ENCODE data around the gene DIP2C. TPM values are rescaled to one million over a fixed set of nuclear protein-coding genes. Genes with fewer than 3 reads are reported as not detected.

DIP2C gene
- total RNA-seq, 1 experiment from 2014 or later = 11.0 TPM

DNA sequence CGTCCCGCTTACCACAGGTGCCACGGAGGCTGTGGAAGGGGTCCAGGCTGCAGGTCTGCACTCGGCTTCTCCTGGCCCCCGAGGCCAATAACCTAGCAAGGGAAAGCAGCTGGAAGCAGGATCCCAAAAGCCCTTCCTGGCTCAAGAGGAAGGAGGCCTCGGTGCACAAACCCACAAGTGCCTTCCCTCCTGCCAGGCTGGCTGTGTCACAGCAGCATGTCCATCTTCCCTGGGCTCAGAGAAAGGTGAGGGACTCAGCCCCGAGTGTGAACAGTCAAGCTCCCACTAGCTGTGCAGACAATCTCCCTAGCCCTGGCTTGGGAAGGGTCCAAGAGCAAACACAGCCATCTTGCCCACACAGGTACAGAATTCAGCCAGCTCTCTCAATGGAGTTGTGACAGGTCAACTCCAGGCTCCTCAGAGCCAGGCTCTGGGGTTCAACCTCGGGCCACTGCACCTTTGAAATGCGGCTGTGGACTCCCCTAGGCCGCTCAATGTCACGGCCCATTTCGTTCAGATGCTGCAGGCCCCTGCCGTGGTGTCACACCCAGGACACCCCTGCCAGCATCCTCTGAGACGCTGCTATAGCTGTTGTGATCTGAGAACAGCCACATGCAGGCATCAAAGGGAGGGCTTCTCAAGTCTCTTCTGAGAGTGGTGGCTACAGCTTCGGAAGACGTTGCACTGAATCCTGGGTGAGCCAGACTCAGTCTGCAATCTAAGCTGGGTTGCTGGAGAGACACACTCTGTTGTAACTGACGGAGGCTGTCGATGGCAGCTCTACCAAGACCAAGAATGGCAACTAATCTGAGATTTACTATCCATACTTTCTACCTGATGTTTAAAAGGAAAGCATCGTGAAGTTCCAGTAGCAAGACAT is 137.9 kb downstream of the DIP2C start:
- TF ChIP-seq, protein P1, sequence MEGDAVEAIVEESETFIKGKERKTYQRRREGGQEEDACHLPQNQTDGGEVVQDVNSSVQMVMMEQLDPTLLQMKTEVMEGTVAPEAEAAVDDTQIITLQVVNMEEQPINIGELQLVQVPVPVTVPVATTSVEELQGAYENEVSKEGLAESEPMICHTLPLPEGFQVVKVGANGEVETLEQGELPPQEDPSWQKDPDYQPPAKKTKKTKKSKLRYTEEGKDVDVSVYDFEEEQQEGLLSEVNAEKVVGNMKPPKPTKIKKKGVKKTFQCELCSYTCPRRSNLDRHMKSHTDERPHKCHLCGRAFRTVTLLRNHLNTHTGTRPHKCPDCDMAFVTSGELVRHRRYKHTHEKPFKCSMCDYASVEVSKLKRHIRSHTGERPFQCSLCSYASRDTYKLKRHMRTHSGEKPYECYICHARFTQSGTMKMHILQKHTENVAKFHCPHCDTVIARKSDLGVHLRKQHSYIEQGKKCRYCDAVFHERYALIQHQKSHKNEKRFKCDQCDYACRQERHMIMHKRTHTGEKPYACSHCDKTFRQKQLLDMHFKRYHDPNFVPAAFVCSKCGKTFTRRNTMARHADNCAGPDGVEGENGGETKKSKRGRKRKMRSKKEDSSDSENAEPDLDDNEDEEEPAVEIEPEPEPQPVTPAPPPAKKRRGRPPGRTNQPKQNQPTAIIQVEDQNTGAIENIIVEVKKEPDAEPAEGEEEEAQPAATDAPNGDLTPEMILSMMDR (IDR thresholded peaks at IDR 0.05) = no peak
- TF ChIP-seq CREB1 (CRISPR knock-in tag; IDR thresholded peaks at IDR 0.05) (no peak), ZNF671 (CRISPR knock-in tag; IDR thresholded peaks at IDR 0.05) (no peak), ZNF263 (CRISPR knock-in tag; IDR thresholded peaks at IDR 0.05; ENCODE audit: low read depth) (no peak), SMAD3 (CRISPR knock-in tag; IDR thresholded peaks at IDR 0.05; ENCODE audit: borderline replicate concordance) (no peak), RELA (CRISPR knock-in tag; IDR thresholded peaks at IDR 0.05; ENCODE audit: borderline replicate concordance) (no peak), NR3C1 (CRISPR knock-in tag; conservative IDR thresholded peaks at IDR 0.05; ENCODE audit: low read depth) (no peak), ZNF396 (CRISPR knock-in tag; IDR thresholded peaks at IDR 0.05; ENCODE audit: borderline replicate concordance) (no peak), KAT7 (CRISPR knock-in tag; IDR thresholded peaks at IDR 0.05; ENCODE audit: borderline replicate concordance) (no peak)
- TF ChIP-seq, protein P2, sequence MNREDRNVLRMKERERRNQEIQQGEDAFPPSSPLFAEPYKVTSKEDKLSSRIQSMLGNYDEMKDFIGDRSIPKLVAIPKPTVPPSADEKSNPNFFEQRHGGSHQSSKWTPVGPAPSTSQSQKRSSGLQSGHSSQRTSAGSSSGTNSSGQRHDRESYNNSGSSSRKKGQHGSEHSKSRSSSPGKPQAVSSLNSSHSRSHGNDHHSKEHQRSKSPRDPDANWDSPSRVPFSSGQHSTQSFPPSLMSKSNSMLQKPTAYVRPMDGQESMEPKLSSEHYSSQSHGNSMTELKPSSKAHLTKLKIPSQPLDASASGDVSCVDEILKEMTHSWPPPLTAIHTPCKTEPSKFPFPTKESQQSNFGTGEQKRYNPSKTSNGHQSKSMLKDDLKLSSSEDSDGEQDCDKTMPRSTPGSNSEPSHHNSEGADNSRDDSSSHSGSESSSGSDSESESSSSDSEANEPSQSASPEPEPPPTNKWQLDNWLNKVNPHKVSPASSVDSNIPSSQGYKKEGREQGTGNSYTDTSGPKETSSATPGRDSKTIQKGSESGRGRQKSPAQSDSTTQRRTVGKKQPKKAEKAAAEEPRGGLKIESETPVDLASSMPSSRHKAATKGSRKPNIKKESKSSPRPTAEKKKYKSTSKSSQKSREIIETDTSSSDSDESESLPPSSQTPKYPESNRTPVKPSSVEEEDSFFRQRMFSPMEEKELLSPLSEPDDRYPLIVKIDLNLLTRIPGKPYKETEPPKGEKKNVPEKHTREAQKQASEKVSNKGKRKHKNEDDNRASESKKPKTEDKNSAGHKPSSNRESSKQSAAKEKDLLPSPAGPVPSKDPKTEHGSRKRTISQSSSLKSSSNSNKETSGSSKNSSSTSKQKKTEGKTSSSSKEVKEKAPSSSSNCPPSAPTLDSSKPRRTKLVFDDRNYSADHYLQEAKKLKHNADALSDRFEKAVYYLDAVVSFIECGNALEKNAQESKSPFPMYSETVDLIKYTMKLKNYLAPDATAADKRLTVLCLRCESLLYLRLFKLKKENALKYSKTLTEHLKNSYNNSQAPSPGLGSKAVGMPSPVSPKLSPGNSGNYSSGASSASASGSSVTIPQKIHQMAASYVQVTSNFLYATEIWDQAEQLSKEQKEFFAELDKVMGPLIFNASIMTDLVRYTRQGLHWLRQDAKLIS (CRISPR knock-in tag; IDR thresholded peaks at IDR 0.05; ENCODE audit: borderline replicate concordance) = no peak
- TF ChIP-seq, protein P3, sequence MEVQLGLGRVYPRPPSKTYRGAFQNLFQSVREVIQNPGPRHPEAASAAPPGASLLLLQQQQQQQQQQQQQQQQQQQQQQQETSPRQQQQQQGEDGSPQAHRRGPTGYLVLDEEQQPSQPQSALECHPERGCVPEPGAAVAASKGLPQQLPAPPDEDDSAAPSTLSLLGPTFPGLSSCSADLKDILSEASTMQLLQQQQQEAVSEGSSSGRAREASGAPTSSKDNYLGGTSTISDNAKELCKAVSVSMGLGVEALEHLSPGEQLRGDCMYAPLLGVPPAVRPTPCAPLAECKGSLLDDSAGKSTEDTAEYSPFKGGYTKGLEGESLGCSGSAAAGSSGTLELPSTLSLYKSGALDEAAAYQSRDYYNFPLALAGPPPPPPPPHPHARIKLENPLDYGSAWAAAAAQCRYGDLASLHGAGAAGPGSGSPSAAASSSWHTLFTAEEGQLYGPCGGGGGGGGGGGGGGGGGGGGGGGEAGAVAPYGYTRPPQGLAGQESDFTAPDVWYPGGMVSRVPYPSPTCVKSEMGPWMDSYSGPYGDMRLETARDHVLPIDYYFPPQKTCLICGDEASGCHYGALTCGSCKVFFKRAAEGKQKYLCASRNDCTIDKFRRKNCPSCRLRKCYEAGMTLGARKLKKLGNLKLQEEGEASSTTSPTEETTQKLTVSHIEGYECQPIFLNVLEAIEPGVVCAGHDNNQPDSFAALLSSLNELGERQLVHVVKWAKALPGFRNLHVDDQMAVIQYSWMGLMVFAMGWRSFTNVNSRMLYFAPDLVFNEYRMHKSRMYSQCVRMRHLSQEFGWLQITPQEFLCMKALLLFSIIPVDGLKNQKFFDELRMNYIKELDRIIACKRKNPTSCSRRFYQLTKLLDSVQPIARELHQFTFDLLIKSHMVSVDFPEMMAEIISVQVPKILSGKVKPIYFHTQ (CRISPR knock-in tag; IDR thresholded peaks at IDR 0.05) = no peak
- TF ChIP-seq, protein P4, sequence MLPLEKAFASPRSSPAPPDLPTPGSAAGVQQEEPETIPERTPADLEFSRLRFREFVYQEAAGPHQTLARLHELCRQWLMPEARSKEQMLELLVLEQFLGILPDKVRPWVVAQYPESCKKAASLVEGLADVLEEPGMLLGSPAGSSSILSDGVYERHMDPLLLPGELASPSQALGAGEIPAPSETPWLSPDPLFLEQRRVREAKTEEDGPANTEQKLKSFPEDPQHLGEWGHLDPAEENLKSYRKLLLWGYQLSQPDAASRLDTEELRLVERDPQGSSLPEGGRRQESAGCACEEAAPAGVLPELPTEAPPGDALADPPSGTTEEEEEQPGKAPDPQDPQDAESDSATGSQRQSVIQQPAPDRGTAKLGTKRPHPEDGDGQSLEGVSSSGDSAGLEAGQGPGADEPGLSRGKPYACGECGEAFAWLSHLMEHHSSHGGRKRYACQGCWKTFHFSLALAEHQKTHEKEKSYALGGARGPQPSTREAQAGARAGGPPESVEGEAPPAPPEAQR (CRISPR knock-in tag; IDR thresholded peaks at IDR 0.05) = no peak
- ChIA-PET POLR2A (no interaction called here), CTCF (interaction anchor here (0.7 to 1.0 kb wide), 2 partner anchors 22 to 136 kb away, joined by 3 read pairs; no protein-coding TSS in a partner anchor)
- Mint-ChIP-seq H3K4me3 (no peak overlapping the region), H3K27ac (peak overlapping the region; percentile 36; the same call in 1 of the 2 replicates), H3K4me1 (peaks cover 36% of the 10 kb centered on the region), H3K36me3 (no peaks in the 10 kb centered on the region), H3K9me3 (no peaks in the 10 kb centered on the region), H3K27me3 (ENCODE audit: low read depth) (no peaks in the 10 kb centered on the region)
- DNase-seq (ENCODE audit: low spot score) (no peak), ATAC-seq (no peak)

DNA sequence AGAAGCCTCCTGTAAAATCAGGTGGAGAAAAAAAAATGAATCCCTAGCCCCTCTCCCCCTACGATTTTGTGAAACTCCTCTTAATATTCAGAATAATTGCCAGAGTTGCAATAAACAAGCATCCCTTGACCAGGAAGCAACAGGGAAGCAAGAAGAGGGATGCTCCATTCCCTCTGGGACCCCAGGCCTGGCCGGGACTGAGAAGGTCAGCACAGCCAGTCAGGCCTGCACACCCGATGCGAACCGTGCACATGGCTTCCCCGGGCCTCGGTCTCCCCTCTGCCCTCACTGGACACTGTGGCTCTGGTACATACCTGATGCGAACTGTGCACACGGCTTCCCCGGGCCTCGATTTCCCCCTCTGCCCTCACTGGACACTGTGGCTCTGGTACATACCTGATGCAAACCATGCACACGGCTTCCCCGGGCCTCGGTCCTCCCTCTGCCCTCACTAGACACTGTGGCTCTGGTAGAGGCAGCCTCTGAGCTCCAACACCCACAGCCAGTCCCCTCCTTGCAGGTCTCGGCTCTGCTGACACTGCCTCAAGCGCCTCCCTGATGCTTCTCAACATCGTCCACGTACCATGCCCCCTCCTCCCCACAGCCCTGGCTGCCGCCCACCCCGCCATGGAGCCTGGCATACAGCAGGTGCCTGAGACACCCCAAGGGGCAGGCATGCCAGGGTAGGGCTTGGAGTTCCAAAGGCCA is 138.6 kb downstream of the DIP2C start:
- no peaks in the 10 kb centered on the region for H3K9me3 Mint-ChIP-seq
- H3K36me3 Mint-ChIP-seq = no peaks in the 10 kb centered on the region
- H3K27me3 Mint-ChIP-seq (ENCODE audit: low read depth) = no peaks in the 10 kb centered on the region
- H3K4me1 Mint-ChIP-seq = peaks cover 35% of the 10 kb centered on the region
- ATAC-seq = no peak
- CTCF ChIA-PET = interaction anchor here (1.0 kb wide), 1 partner anchor 135 kb away, joined by 3 read pairs; no protein-coding TSS in a partner anchor
- H3K27ac Mint-ChIP-seq = no peak overlapping the region
- POLR2A ChIA-PET = no interaction called here
- no peak for DNase-seq (ENCODE audit: low spot score)
- H3K4me3 Mint-ChIP-seq = no peak overlapping the region
- TF ChIP-seq, protein P5, sequence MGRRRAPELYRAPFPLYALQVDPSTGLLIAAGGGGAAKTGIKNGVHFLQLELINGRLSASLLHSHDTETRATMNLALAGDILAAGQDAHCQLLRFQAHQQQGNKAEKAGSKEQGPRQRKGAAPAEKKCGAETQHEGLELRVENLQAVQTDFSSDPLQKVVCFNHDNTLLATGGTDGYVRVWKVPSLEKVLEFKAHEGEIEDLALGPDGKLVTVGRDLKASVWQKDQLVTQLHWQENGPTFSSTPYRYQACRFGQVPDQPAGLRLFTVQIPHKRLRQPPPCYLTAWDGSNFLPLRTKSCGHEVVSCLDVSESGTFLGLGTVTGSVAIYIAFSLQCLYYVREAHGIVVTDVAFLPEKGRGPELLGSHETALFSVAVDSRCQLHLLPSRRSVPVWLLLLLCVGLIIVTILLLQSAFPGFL (CRISPR knock-in tag; IDR thresholded peaks at IDR 0.05; ENCODE audit: borderline replicate concordance) = no peak
- TF ChIP-seq ELF4 (CRISPR knock-in tag; IDR thresholded peaks at IDR 0.05; ENCODE audit: low read depth) (no peak), MXD4 (CRISPR knock-in tag; IDR thresholded peaks at IDR 0.05; ENCODE audit: borderline replicate concordance) (no peak), CREM (CRISPR knock-in tag; IDR thresholded peaks at IDR 0.05) (no peak), CBFB (CRISPR knock-in tag; IDR thresholded peaks at IDR 0.05; ENCODE audit: low read depth) (no peak)
- TF ChIP-seq, protein P6, sequence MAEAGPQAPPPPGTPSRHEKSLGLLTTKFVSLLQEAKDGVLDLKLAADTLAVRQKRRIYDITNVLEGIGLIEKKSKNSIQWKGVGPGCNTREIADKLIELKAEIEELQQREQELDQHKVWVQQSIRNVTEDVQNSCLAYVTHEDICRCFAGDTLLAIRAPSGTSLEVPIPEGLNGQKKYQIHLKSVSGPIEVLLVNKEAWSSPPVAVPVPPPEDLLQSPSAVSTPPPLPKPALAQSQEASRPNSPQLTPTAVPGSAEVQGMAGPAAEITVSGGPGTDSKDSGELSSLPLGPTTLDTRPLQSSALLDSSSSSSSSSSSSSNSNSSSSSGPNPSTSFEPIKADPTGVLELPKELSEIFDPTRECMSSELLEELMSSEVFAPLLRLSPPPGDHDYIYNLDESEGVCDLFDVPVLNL (CRISPR knock-in tag; IDR thresholded peaks at IDR 0.05; ENCODE audit: borderline replicate concordance, low read depth) = no peak
- TF ChIP-seq, protein P7, sequence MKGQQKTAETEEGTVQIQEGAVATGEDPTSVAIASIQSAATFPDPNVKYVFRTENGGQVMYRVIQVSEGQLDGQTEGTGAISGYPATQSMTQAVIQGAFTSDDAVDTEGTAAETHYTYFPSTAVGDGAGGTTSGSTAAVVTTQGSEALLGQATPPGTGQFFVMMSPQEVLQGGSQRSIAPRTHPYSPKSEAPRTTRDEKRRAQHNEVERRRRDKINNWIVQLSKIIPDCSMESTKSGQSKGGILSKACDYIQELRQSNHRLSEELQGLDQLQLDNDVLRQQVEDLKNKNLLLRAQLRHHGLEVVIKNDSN (CRISPR knock-in tag; IDR thresholded peaks at IDR 0.05) = no peak

All from WTC11 (cell line).